Coronary artery (tissue), 2 donors: ENCODE measurements around the gene FOXP1.

Experiments
- DNase-seq: peaks from one replicate; pipeline ENCODE4 v3.0.0-alpha.2; 2017; ENCODE audit warnings: low spot score
- H3K27ac ChIP-seq, 2 donors: fragments of 200-600 bp; sonication (generic); one replicate each; pipeline ENCODE4 v1.5.1; 2016 to 2019
- H3K4me3 ChIP-seq: fragments of 200-600 bp; sonication (generic); 2 replicates; pipeline ENCODE4 v1.5.1; 2016; ENCODE audit warnings: mild to moderate bottlenecking, moderate library complexity
- CTCF ChIP-seq: fragments of 200-600 bp; sonication (generic); IDR thresholded peaks from one replicate; pipeline ENCODE4 v1.5.1; 2019; ENCODE audit warnings: antibody characterized with exemption

FOXP1 gene

GRCh38 chr3:71524672-71525071 lies 58.9 kb downstream of the FOXP1 start:
- TF ChIP-seq CTCF, result no peak
- no peak overlapping the region for H3K27ac ChIP-seq
- no peak for DNase-seq
- H3K4me3 ChIP-seq, result no peak overlapping the region

DNA sequence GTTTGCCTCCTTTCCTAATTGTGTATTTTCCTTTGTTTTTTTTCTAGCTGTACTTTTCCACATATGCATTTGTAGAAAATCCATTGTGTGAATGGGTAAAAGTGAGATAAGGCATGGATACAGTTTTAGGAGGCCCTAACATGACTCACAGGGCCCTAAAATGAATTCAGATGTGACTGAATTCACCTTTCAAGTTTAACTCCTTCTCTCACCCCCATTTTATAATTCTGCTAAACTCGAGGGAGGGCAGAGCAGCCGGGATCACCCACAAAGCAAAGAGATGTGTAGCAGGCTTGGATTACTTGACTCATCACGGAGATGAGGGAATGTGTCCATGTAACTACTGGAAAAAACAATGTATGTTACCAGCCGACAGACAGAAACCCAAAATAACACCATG lies 59.9 kb downstream of the FOXP1 start:
- no peak overlapping the region for H3K27ac ChIP-seq
- TF ChIP-seq CTCF, result no peak
- no peak for DNase-seq
- no peak overlapping the region for H3K4me3 ChIP-seq

DNA sequence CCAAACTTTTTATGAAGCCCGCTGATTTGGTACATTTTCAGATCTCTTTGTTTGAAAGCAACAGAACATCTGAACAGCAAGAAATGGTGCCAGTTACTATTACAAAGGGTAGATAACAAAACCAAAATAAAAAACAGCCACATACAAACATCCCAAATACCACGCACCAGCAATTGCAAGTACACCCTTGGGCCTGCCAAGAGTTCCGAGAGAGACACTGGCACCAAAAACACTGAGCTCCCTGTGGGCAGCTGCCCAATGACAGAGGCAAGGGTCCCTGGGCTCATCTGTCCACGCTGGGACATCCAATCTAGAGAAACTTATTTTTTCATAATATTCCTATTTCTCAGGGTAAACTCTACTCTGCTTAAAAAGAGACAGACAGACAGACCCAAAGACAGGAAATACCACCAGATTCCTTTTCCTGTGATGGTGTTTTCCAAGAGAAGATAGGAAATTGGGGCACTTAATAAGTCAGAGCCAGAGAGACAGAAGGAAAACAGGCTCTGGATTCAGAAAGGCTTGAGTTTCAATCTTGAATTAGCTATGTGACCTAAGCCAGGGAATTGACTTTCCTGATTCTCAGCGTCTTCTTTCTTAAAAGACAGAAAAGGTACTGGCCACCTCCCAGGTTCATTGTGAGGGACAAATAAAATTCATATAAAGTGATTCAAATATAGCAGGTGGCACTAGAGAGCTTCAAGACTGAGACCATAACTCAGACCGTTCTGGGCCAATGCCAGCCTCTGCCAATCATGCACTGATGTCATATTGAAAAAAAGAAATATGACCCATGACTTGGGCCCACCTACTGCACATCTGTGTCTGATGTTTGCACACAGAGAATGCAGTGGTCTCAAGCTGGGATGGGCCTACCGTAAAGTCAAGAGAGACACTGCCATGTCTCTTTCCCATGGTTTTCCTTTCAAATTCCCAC lies 61.3 kb downstream of the FOXP1 start:
- Histone ChIP-seq H3K27ac (no peak overlapping the region), H3K4me3 (no peak overlapping the region)
- no peak for DNase-seq
- TF ChIP-seq CTCF, result no peak

DNA sequence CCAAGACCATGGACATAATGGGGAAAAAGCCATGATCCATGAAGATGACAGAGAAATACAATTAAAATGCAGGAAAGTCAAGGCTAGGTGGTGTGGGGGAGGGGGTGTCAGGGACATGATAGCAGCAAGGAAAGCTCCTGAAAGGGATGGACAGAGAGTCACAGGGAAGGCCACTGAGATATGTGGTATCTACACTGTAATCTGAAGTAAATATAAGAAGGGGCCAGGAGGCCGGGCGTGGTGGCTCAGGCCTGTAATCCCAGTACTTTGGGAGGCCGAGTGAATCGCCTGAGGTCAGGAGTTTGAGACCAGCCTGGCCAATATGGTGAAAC lies 62.5 kb downstream of the FOXP1 start:
- no peak overlapping the region for H3K27ac ChIP-seq
- H3K4me3 ChIP-seq, result no peak overlapping the region
- no peak for DNase-seq
- no peak for TF ChIP-seq CTCF

DNA sequence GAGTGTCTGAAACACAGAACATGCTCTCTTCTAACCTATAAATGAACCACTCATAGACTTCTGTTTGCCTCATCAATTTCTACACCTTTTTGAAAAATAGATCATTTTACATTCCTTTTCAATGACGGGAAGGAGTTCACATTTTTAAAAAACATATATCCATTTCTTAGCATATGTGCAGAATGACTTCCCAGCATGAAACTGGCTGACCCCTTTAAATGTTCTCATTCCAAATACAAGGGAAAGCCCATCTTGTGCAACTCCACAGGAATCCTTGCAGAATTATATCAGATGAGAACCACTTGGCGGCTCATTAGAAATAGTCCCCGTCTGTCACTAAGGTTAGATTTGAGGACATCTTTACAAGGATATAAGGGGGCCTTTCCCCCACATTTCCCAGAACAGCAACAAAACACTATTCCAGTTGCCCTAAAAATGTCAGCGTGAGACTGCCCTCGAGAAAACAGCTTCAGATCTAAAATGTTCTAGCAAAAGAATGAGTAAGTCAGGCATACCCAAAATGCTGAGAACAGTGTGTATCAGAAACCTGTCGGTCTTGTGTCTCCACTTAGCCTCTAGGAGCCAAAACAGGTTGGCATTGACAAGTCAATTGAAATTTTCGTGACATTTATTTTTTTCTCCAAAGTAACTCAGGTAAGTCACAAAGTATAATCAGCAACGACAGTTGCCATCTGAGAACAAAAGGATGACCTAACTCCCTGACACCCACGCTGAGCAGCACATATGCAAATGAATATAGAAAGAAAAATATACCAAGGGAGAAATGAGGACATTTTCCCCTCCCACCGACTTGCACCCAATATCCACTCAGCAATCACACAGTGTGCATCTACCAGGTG lies 63.1 kb downstream of the FOXP1 start:
- no peak overlapping the region for H3K4me3 ChIP-seq
- TF ChIP-seq CTCF, result no peak
- DNase-seq, result no peak
- H3K27ac ChIP-seq, result no peak overlapping the region

DNA sequence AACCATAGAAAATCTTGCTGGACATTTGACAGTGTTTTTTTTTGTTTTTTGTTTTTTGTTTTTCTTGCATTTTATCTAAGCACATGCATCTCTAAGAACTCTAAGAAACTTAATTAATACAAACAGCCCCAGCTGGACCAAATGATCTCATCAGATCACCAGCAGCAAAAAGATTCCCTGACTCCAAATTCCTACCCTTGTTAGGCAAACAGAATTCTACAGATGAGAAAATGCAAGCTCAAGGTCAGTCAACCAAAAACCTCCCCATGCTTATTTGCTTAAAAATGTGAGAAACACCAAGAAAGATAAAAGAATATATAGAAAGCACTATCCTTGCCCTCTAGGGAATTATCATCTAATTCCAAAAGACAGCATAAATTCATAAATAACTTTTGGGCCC lies 65.4 kb downstream of the FOXP1 start:
- DNase-seq, result no peak
- H3K27ac ChIP-seq, result no peak overlapping the region
- no peak overlapping the region for H3K4me3 ChIP-seq
- TF ChIP-seq CTCF, result no peak
